ENCODE results near the gene VAC14. TPM values are rescaled to one million over a fixed set of nuclear protein-coding genes. Genes with fewer than 3 reads are reported as not detected.

Gene VAC14
- total RNA-seq, 2 donors from 2014 or later = 34.9 to 37.0 TPM

DNA sequence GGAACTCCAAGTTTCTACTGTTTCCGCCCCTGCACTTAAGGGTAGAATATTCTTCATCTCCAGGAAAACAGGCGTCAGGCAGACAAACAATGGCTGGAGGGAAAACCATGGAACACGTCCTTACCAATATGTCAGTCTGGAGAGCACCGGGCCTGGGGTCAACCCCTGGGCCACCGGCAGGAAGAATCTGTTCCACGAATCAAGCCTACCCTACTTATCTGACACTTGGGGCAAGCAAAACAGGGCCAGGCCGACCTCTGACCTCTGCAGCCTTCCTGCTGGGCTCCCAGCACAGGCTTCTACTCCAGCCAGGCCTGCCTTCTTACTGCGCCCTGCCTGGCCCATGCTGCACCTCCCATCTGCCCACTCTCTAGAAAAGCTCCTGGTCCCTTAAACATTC, 10.1 kb downstream of the VAC14 start:
- ATAC-seq (ENCODE audit: insufficient number of reproducible peaks, low FRiP score, low read depth) = no peak
- no peak for DNase-seq (ENCODE audit: low spot score)
- TF ChIP-seq, protein P1, sequence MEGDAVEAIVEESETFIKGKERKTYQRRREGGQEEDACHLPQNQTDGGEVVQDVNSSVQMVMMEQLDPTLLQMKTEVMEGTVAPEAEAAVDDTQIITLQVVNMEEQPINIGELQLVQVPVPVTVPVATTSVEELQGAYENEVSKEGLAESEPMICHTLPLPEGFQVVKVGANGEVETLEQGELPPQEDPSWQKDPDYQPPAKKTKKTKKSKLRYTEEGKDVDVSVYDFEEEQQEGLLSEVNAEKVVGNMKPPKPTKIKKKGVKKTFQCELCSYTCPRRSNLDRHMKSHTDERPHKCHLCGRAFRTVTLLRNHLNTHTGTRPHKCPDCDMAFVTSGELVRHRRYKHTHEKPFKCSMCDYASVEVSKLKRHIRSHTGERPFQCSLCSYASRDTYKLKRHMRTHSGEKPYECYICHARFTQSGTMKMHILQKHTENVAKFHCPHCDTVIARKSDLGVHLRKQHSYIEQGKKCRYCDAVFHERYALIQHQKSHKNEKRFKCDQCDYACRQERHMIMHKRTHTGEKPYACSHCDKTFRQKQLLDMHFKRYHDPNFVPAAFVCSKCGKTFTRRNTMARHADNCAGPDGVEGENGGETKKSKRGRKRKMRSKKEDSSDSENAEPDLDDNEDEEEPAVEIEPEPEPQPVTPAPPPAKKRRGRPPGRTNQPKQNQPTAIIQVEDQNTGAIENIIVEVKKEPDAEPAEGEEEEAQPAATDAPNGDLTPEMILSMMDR (IDR thresholded peaks at IDR 0.05) = no peak
- H3K9me3 ChIP-seq = no peaks in the 10 kb centered on the region
- H3K4me3 ChIP-seq = no peak overlapping the region
- no peaks in the 10 kb centered on the region for H3K4me1 ChIP-seq (ENCODE audit: control insufficient read depth in 1 of 2, low read depth in 2 of 2)
- H3K27me3 ChIP-seq (replicated peaks; ENCODE audit: insufficient read depth) = no peaks in the 10 kb centered on the region
- H3K27ac ChIP-seq = no peak overlapping the region
- H3K36me3 ChIP-seq = peaks cover 5% of the 10 kb centered on the region

- H3K36me3 ChIP-seq = peaks cover 14% of the 10 kb centered on the region
- TF ChIP-seq, protein P1 (IDR thresholded peaks at IDR 0.05) = no peak
- ATAC-seq (ENCODE audit: insufficient number of reproducible peaks, low FRiP score, low read depth) (no peak), DNase-seq (ENCODE audit: low spot score) (no peak)
- no peak overlapping the region for H3K4me3 ChIP-seq
- no peaks in the 10 kb centered on the region for H3K27me3 ChIP-seq (replicated peaks; ENCODE audit: insufficient read depth)
- no peak overlapping the region for H3K27ac ChIP-seq
- no peaks in the 10 kb centered on the region for H3K4me1 ChIP-seq (ENCODE audit: control insufficient read depth in 1 of 2, low read depth in 2 of 2)
- H3K9me3 ChIP-seq = no peaks in the 10 kb centered on the region
Measured at GRCh38 chr16:70789595-70790447, 11.1 kb downstream of the VAC14 start.

DNA sequence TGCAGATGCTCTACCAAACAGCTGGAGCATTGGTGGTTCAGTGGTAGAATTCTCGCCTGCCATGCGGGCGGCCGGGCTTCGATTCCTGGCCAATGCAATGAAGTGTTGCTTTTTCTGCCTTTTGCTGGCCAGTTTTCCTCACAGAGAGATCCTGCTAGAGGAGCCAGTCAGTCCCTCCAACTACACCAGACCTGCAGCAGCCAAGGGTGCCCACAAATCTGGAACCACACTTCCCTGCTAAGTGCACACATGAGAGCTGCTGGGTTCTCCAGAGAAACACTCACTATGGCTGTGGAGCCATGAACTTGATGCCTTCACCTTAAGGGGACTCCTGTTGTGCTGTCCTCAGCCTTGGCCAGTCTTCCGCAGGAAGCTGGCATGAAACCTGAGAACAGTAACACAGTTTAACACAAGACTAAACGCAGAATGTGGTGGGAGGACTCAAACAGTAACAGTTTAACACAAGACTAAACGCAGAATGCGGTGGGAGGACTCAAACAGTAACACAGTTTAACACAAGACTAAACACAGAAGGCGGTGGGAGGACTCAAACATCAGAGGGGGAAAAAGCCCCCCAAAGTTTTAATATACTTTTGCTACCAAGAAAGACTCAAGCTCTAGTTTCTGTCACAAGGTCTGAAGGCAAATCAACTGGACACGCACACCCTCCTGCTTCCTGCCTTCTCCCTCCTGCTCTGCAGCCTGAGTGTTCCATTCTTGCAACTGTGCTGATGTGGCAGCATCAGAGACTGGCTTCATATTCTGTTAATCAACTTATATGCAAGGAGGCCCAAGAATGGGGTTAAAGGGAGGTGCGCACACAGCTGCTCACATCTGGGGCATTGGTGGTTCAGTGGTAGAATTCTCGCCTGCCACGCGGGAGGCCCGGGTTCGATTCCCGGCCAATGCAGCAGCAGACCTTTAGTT, 12.0 kb downstream of the VAC14 start:
- Histone ChIP-seq H3K4me1 (ENCODE audit: control insufficient read depth in 1 of 2, low read depth in 2 of 2) (no peaks in the 10 kb centered on the region), H3K27ac (no peak overlapping the region), H3K9me3 (no peaks in the 10 kb centered on the region), H3K4me3 (no peak overlapping the region), H3K36me3 (peaks cover 22% of the 10 kb centered on the region), H3K27me3 (replicated peaks; ENCODE audit: insufficient read depth) (no peaks in the 10 kb centered on the region)
- DNase-seq (ENCODE audit: low spot score) (no peak), ATAC-seq (ENCODE audit: insufficient number of reproducible peaks, low FRiP score, low read depth) (no peak)
- TF ChIP-seq, protein P1 (IDR thresholded peaks at IDR 0.05) = no peak

DNA sequence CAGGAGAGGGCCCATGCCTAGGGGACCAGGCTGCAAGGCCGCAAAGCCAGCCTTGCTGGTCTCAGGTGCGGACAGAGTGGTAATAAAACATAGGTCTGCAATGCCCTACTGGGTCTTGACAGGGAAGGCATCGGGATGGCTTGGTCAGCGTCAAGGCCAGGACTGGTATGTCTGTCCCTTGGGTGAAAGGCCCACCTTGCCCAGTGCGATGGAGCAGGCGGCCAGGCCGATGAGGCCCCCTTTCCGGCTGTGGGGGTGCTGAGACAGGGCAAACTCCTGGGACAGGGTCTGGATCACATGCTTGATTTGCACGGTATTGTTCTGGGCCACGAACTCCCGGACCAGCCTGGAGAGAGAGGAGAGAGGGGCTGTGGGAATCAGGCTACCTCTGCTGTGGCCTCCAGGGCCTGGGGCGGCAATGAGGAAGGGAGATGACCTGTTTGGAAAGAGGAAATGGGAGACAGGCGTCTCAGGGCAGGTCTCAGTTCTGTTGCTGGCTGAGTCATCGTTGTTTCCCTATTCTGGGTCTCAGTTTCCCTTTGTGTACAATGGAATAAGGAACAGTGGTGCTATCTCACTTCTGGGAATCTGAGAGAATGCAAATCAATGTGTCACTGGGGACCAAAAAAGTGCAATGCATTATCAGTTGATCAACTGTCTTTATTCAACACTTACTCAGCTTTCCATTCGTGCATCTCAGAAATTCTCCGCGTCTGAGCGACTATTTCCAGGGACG, 14.8 kb downstream of the VAC14 start:
- TF ChIP-seq, protein P1 (IDR thresholded peaks at IDR 0.05) = no peak
- H3K36me3 ChIP-seq = peaks cover 47% of the 10 kb centered on the region
- H3K27me3 ChIP-seq (replicated peaks; ENCODE audit: insufficient read depth) = no peaks in the 10 kb centered on the region
- no peak for ATAC-seq (ENCODE audit: insufficient number of reproducible peaks, low FRiP score, low read depth)
- H3K4me1 ChIP-seq (ENCODE audit: control insufficient read depth in 1 of 2, low read depth in 2 of 2) = no peaks in the 10 kb centered on the region
- no peaks in the 10 kb centered on the region for H3K9me3 ChIP-seq
- H3K27ac ChIP-seq = no peak overlapping the region
- DNase-seq (ENCODE audit: low spot score) = no peak
- no peak overlapping the region for H3K4me3 ChIP-seq
